ENCODE data around the gene WAPL. TPM values are rescaled to one million over a fixed set of nuclear protein-coding genes. Genes with fewer than 3 reads are reported as not detected.

Gene WAPL
- total and polyA plus RNA-seq, 2 of the 13 experiments (the other 11 are each of a cell fraction or from before 2014, with no cell fraction given), result 13.2 to 43.5 TPM

DNA sequence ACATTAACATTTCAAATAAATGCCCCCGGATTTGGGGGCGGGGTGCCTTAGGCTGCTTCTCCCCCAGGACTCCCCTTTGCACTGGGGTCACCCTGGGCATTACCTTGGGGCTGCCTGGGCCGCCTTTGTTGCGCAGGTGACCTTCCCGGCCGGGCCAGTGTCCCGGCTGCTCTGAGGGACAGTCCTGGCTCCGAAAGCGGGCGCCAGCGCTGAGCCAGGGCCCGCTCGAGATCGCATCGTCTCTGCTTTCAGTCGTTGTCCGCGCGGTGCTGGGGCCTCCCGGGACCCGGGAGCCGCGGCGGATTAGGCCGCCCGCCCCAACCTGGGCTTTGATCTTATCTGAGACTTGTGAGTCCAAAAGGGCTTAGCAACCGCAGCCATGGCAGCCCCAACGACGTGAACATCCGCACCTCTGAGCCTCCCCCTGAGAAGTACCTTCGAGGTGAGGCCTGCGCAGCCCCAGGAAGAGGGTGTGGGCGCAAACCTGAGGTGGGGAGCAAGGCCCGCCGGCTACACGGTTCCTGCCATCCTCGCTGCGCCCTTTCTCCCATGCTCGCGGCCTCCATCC, 14.8 kb upstream of the WAPL start:
- in situ Hi-C loops (cut with HindIII; ENCODE audit: extremely low pct_ligation_motif_present, low pct_unique_long_range_greater_than_20kb) (no loop called here), intact Hi-C loops (cut with micrococcal nuclease; ENCODE audit: unreplicated experiment) (no loop called here)
- no peak overlapping the region for H3K27ac ChIP-seq (ENCODE audit: extremely low read length, insufficient read depth, low read length)
- H3K36me3 ChIP-seq (replicated peaks in 1 of 2; ENCODE audit: control insufficient read depth in 1 of 2, insufficient read depth in 2 of 2, low read length in 2 of 2), result no peaks in the 10 kb centered on the region
- H2AFZ ChIP-seq (ENCODE audit: low read length), result no peak overlapping the region
- H3K9ac ChIP-seq (ENCODE audit: insufficient read depth, low read depth, low read length), result no peak overlapping the region
- peak overlapping the region; percentile 29 for H3K4me2 ChIP-seq (ENCODE audit: low read depth, low read length)
- no peaks in the 10 kb centered on the region for H3K9me3 ChIP-seq (ENCODE audit: low read length)
- ChIA-PET CTCF (ENCODE audit: low intra/inter-chr PET ratio, low total read pairs) (no interaction called here), POLR2A (interaction anchor here (0.7 to 2.7 kb wide), 7 partner anchors 11 to 136 kb away, joined by 3 to 17 read pairs (median 4); partner anchors contain the start of gene WAPL)
- H3K79me2 ChIP-seq (ENCODE audit: insufficient read depth, low read length), result no peaks in the 10 kb centered on the region
- peak; percentile 10; the same call in 2 of the 3 replicates for ATAC-seq
- peaks cover 25% of the 10 kb centered on the region for H3K4me1 ChIP-seq (ENCODE audit: insufficient read depth, low read length)
- no TSS peak for BruUV-seq (replicated peaks)
- no peak for FAIRE-seq
- peaks cover 0 to 1% of the 10 kb centered on the region in 2 experiments; a peak in 1 of 5 replicates for H3K27me3 ChIP-seq (ENCODE audit: control insufficient read depth in 1 of 2, insufficient read depth in 2 of 2, low read length in 2 of 2)
- WGBS (ENCODE audit: low lambda C conversion rate), result 90% methylated on average over 13 of the region's 40 CpGs
- no peaks in the 10 kb centered on the region for H4K20me1 ChIP-seq (ENCODE audit: insufficient read depth, low read length)
- peak overlapping the region in 1 of 3 experiments; percentile 79; a peak in 1 of 6 replicates for H3K4me3 ChIP-seq (replicated peaks in 1 of 3; ENCODE audit: insufficient read depth in 1 of 3, low read depth in 2 of 3, low read length in 3 of 3)
- DNase-seq (ENCODE audit: low spot score), result no peak
- TF ChIP-seq HNRNPH1 (optimal IDR thresholded peaks at IDR 0.05; ENCODE audit: low read depth, low read length) (no peak), RXRA (CRISPR knock-in tag; IDR thresholded peaks at IDR 0.05) (0 out of 2 replicates have a peak, but pooled peaks have one; percentile 22), ZNF678 (CRISPR knock-in tag; IDR thresholded peaks at IDR 0.05) (no peak), PAF1 (CRISPR knock-in tag; IDR thresholded peaks at IDR 0.05) (no peak), FOXM1 (CRISPR knock-in tag; IDR thresholded peaks at IDR 0.05) (no peak), GATAD1 (CRISPR knock-in tag; IDR thresholded peaks at IDR 0.05) (no peak), ATF7 (IDR thresholded peaks at IDR 0.05) (no peak), ATF7 (CRISPR knock-in tag; IDR thresholded peaks at IDR 0.05) (no peak), NCOR1 (IDR thresholded peaks at IDR 0.05; ENCODE audit: borderline replicate concordance, low read length) (no peak), POLR2A (IDR thresholded peaks at IDR 0.05; ENCODE audit: insufficient read depth in 1 of 2, low read depth in 2 of 2, low read length in 2 of 2) (no peak), CBX2 (IDR thresholded peaks at IDR 0.05; ENCODE audit: low read depth, low read length) (no peak), CBX2 (CRISPR knock-in tag; IDR thresholded peaks at IDR 0.05; ENCODE audit: low read depth) (no peak), DNMT1 (CRISPR knock-in tag; IDR thresholded peaks at IDR 0.05) (no peak), U2AF2 (IDR thresholded peaks at IDR 0.05; ENCODE audit: low read depth, low read length) (no peak), AHR (CRISPR knock-in tag; IDR thresholded peaks at IDR 0.05) (no peak), HNRNPLL (IDR thresholded peaks at IDR 0.05; ENCODE audit: low read depth, low read length, poor library complexity, severe bottlenecking) (peak; percentile 25), MTA1 (CRISPR knock-in tag; IDR thresholded peaks at IDR 0.05; ENCODE audit: borderline replicate concordance) (no peak), CC2D1A (CRISPR knock-in tag; IDR thresholded peaks at IDR 0.05) (no peak)
- TF ChIP-seq, protein P1, sequence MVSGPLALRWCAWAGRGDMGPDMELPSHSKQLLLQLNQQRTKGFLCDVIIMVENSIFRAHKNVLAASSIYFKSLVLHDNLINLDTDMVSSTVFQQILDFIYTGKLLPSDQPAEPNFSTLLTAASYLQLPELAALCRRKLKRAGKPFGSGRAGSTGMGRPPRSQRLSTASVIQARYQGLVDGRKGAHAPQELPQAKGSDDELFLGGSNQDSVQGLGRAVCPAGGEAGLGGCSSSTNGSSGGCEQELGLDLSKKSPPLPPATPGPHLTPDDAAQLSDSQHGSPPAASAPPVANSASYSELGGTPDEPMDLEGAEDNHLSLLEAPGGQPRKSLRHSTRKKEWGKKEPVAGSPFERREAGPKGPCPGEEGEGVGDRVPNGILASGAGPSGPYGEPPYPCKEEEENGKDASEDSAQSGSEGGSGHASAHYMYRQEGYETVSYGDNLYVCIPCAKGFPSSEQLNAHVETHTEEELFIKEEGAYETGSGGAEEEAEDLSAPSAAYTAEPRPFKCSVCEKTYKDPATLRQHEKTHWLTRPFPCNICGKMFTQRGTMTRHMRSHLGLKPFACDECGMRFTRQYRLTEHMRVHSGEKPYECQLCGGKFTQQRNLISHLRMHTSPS (CRISPR knock-in tag; IDR thresholded peaks at IDR 0.05; ENCODE audit: low read depth), result no peak
- TF ChIP-seq, protein P2, sequence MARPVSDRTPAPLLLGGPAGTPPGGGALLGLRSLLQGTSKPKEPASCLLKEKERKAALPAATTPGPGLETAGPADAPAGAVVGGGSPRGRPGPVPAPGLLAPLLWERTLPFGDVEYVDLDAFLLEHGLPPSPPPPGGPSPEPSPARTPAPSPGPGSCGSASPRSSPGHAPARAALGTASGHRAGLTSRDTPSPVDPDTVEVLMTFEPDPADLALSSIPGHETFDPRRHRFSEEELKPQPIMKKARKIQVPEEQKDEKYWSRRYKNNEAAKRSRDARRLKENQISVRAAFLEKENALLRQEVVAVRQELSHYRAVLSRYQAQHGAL (CRISPR knock-in tag; IDR thresholded peaks at IDR 0.05; ENCODE audit: not compliant biosample characterization), result no peak
- TF ChIP-seq, protein P3, sequence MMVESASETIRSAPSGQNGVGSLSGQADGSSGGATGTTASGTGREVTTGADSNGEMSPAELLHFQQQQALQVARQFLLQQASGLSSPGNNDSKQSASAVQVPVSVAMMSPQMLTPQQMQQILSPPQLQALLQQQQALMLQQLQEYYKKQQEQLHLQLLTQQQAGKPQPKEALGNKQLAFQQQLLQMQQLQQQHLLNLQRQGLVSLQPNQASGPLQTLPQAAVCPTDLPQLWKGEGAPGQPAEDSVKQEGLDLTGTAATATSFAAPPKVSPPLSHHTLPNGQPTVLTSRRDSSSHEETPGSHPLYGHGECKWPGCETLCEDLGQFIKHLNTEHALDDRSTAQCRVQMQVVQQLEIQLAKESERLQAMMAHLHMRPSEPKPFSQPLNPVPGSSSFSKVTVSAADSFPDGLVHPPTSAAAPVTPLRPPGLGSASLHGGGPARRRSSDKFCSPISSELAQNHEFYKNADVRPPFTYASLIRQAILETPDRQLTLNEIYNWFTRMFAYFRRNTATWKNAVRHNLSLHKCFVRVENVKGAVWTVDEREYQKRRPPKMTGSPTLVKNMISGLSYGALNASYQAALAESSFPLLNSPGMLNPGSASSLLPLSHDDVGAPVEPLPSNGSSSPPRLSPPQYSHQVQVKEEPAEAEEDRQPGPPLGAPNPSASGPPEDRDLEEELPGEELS (CRISPR knock-in tag; IDR thresholded peaks at IDR 0.05), result 0 out of 2 replicates have a peak, but pooled peaks have one; percentile 9
- TF ChIP-seq, protein P4, sequence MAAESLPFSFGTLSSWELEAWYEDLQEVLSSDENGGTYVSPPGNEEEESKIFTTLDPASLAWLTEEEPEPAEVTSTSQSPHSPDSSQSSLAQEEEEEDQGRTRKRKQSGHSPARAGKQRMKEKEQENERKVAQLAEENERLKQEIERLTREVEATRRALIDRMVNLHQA (CRISPR knock-in tag; IDR thresholded peaks at IDR 0.05), result no peak
